Activated naive CD4-positive, alpha-beta T cell treated with anti-CD3 and anti-CD28 coated beads for 36 hours (primary cell): ENCODE results near the gene RNASE3. TPM values are rescaled to one million over a fixed set of nuclear protein-coding genes. Genes with fewer than 3 reads are reported as not detected.
"Not testable (repeated sequence)": the region's sequence is repeated elsewhere in the genome, so short reads cannot be mapped to it uniquely, and the experiment has no call there.

ENCODE experiments used
- CTCF ChIA-PET: fragments of 350-600 bp; sonication (Branson Sonifier 250); formaldehyde crosslinking; loops from one replicate; lab custom pipeline; 2021; ENCODE audit warnings: antibody characterized with exemption; lab: Charles Lee
- DNase-seq: peaks from one replicate; pipeline ENCODE4 v3.0.0-alpha.2; 2020
- H3K27ac Mint-ChIP-seq: one replicate; pipeline ENCODE4 v1.8.0; 2021; ENCODE audit warnings: mild to moderate bottlenecking, mixed read lengths
- H3K27me3 Mint-ChIP-seq: one replicate; pipeline ENCODE4 v1.8.0; 2021; ENCODE audit warnings: low read depth, mixed read lengths
- H3K36me3 Mint-ChIP-seq: one replicate; pipeline ENCODE4 v1.8.0; 2021; ENCODE audit warnings: low read depth, mixed read lengths
- H3K4me1 Mint-ChIP-seq: one replicate; pipeline ENCODE4 v1.8.0; 2021; ENCODE audit warnings: low read depth, mixed read lengths
- H3K4me3 Mint-ChIP-seq: one replicate; pipeline ENCODE4 v1.8.0; 2021; ENCODE audit warnings: mild to moderate bottlenecking, moderate library complexity, mixed read lengths
- H3K9me3 Mint-ChIP-seq: one replicate; pipeline ENCODE4 v1.8.0; 2021; ENCODE audit warnings: mixed read lengths
- intact Hi-C: fragments of 100-400 bp; cut with micrococcal nuclease; formaldehyde crosslinking; loops from one replicate; pipeline ENCODE4 v1.15.1; 2023
- total RNA-seq, 2 experiments: library from RNA; stranded (reverse); gene quantifications; one replicate each; pipeline ENCODE4 v1.2.3, GENCODE V29; 2021

Gene RNASE3
- total RNA-seq, 2 experiments from 2014 or later, result not detected

- intact Hi-C loops, result loop anchor here (1.0 to 5.0 kb wide), 5 partner anchors 16 to 261 kb away; no protein-coding TSS in a partner anchor
- Mint-ChIP-seq H3K36me3 (no peaks in the 10 kb centered on the region), H3K9me3 (no peaks in the 10 kb centered on the region), H3K27ac (no peak overlapping the region), H3K4me3 (peak overlapping the region; percentile 34), H3K4me1 (peaks cover 10% of the 10 kb centered on the region), H3K27me3 (peaks cover 6% of the 10 kb centered on the region)
- CTCF ChIA-PET, result interaction anchor here (0.6 to 2.9 kb wide), 21 partner anchors 14 to 231 kb away, joined by 3 to 37 read pairs (median 4); no protein-coding TSS in a partner anchor
- DNase-seq, result peak; percentile 93
Measured at GRCh38 chr14:20873370-20874177, 17.6 kb upstream of the RNASE3 start.

- CTCF ChIA-PET, result interaction anchor here (0.7 to 1.1 kb wide), 2 partner anchors 29 to 94 kb away, joined by 3 to 4 read pairs; no protein-coding TSS in a partner anchor
- DNase-seq, result no peak
- Mint-ChIP-seq H3K4me1 (peaks cover 13% of the 10 kb centered on the region), H3K9me3 (no peaks in the 10 kb centered on the region), H3K4me3 (no peak overlapping the region), H3K27me3 (no peaks in the 10 kb centered on the region), H3K36me3 (no peaks in the 10 kb centered on the region), H3K27ac (no peak overlapping the region)
- intact Hi-C loops, result no loop called here
Measured at GRCh38 chr14:20877016-20877415, 14.2 kb upstream of the RNASE3 start.

- Mint-ChIP-seq H3K36me3 (no peaks in the 10 kb centered on the region), H3K27me3 (no peaks in the 10 kb centered on the region), H3K27ac (no peak overlapping the region), H3K9me3 (no peaks in the 10 kb centered on the region), H3K4me3 (no peak overlapping the region), H3K4me1 (peaks cover 4% of the 10 kb centered on the region)
- DNase-seq, result no peak
- intact Hi-C loops, result no loop called here
- CTCF ChIA-PET, result no interaction called here
Measured at GRCh38 chr14:20878695-20879094, 12.5 kb upstream of the RNASE3 start.

GRCh38 chr14:20881229-20881628 is 10.0 kb upstream of the RNASE3 start:
- DNase-seq, H3K4me3 Mint-ChIP-seq, CTCF ChIA-PET, H3K27me3 Mint-ChIP-seq, intact Hi-C loops, H3K9me3 Mint-ChIP-seq, H3K4me1 Mint-ChIP-seq, H3K27ac Mint-ChIP-seq, H3K36me3 Mint-ChIP-seq: not testable (repeated sequence)

GRCh38 chr14:20882787-20883186 is 8.4 kb upstream of the RNASE3 start:
- intact Hi-C loops, result not testable (repeated sequence)

GRCh38 chr14:20888411-20888810 is 2.8 kb upstream of the RNASE3 start:
- H3K27ac Mint-ChIP-seq, H3K36me3 Mint-ChIP-seq, H3K27me3 Mint-ChIP-seq, H3K9me3 Mint-ChIP-seq, DNase-seq, H3K4me1 Mint-ChIP-seq, intact Hi-C loops, H3K4me3 Mint-ChIP-seq: not testable (repeated sequence)
- CTCF ChIA-PET, result interaction anchor here (1.2 kb wide), 1 partner anchor 15 kb away, joined by 3 read pairs; no protein-coding TSS in a partner anchor

More at GRCh38 chr14:20882787-20883186, 8.4 kb upstream of the RNASE3 start:
- H3K4me3 Mint-ChIP-seq, CTCF ChIA-PET, H3K9me3 Mint-ChIP-seq, H3K4me1 Mint-ChIP-seq, H3K27me3 Mint-ChIP-seq, DNase-seq, H3K27ac Mint-ChIP-seq, H3K36me3 Mint-ChIP-seq: not testable (repeated sequence)

- H3K9me3 Mint-ChIP-seq, DNase-seq, H3K36me3 Mint-ChIP-seq, H3K4me1 Mint-ChIP-seq, H3K4me3 Mint-ChIP-seq, intact Hi-C loops, H3K27ac Mint-ChIP-seq: not testable (repeated sequence)
- peaks cover 19% of the 10 kb centered on the region for H3K27me3 Mint-ChIP-seq
- CTCF ChIA-PET, result interaction anchor here (1.3 kb wide), 1 partner anchor 76 kb away, joined by 3 read pairs; no protein-coding TSS in a partner anchor
Measured at GRCh38 chr14:20895322-20895721, 4.1 kb downstream of the RNASE3 start.

GRCh38 chr14:20904393-20905029 is 13.3 kb downstream of the RNASE3 start:
- H3K27me3 Mint-ChIP-seq, result peaks cover 3% of the 10 kb centered on the region
- H3K9me3 Mint-ChIP-seq, result peaks cover 1% of the 10 kb centered on the region
- no peaks in the 10 kb centered on the region for H3K4me1 Mint-ChIP-seq
- H3K27ac Mint-ChIP-seq, result no peak overlapping the region
- CTCF ChIA-PET, result interaction anchor here (1.2 kb wide), 1 partner anchor 67 kb away, joined by 5 read pairs; no protein-coding TSS in a partner anchor
- H3K4me3 Mint-ChIP-seq, result no peak overlapping the region
- intact Hi-C loops, result no loop called here
- no peak for DNase-seq
- H3K36me3 Mint-ChIP-seq, result no peaks in the 10 kb centered on the region

GRCh38 chr14:20905676-20906075 is 14.5 kb downstream of the RNASE3 start:
- intact Hi-C loops, result no loop called here
- Mint-ChIP-seq H3K9me3 (no peaks in the 10 kb centered on the region), H3K4me3 (no peak overlapping the region), H3K27me3 (peaks cover 3% of the 10 kb centered on the region), H3K36me3 (no peaks in the 10 kb centered on the region), H3K4me1 (no peaks in the 10 kb centered on the region), H3K27ac (no peak overlapping the region)
- CTCF ChIA-PET, result interaction anchor here (0.6 to 1.2 kb wide), 2 partner anchors 29 to 66 kb away, joined by 3 to 5 read pairs; no protein-coding TSS in a partner anchor
- no peak for DNase-seq

GRCh38 chr14:20907214-20907613 is 16.0 kb downstream of the RNASE3 start:
- intact Hi-C loops, result no loop called here
- Mint-ChIP-seq H3K36me3 (no peaks in the 10 kb centered on the region), H3K4me1 (no peaks in the 10 kb centered on the region), H3K27me3 (peaks cover 3% of the 10 kb centered on the region), H3K4me3 (no peak overlapping the region), H3K27ac (no peak overlapping the region), H3K9me3 (no peaks in the 10 kb centered on the region)
- no peak for DNase-seq
- CTCF ChIA-PET, result interaction anchor here (0.7 to 2.0 kb wide), 2 partner anchors 64 to 144 kb away, joined by 3 to 4 read pairs; no protein-coding TSS in a partner anchor

- H3K4me3 Mint-ChIP-seq, intact Hi-C loops, H3K27me3 Mint-ChIP-seq, DNase-seq, H3K36me3 Mint-ChIP-seq, H3K27ac Mint-ChIP-seq, CTCF ChIA-PET, H3K4me1 Mint-ChIP-seq, H3K9me3 Mint-ChIP-seq: not testable (repeated sequence)
Measured at GRCh38 chr14:20910822-20911221, 19.6 kb downstream of the RNASE3 start.

- H3K36me3 Mint-ChIP-seq, H3K27ac Mint-ChIP-seq, H3K9me3 Mint-ChIP-seq, H3K4me3 Mint-ChIP-seq, H3K4me1 Mint-ChIP-seq, DNase-seq, intact Hi-C loops: not testable (repeated sequence)
- CTCF ChIA-PET, result interaction anchor here (0.6 kb wide), 1 partner anchor 67 kb away, joined by 3 read pairs; no protein-coding TSS in a partner anchor
- peaks cover 43% of the 10 kb centered on the region for H3K27me3 Mint-ChIP-seq
Measured at GRCh38 chr14:20919038-20919756, 28.0 kb downstream of the RNASE3 start.
